GM12875 (cell line): ENCODE data around the gene CELF5.

Experiments
- H3K4me3 ChIP-seq: one replicate; pipeline ENCODE4 v1.5.1; 2011; ENCODE audit warnings: low read depth, low read length, control low read depth
- CTCF ChIP-seq: IDR thresholded peaks from 2 replicates; pipeline ENCODE4 v1.5.1; 2011; ENCODE audit warnings: low read depth, mild to moderate bottlenecking, control low read depth, inconsistent platforms, low read length, moderate library complexity, borderline replicate concordance; ENCODE audit not compliant: insufficient read depth

The CELF5 gene

GRCh38 chr19:3224346-3225168 lies at the start of gene CELF5:
Gene CELF5, plus strand, starts transcription at chr19:3224661. Its CDS starts 79 bp downstream, at chr19:3224740.
- TF ChIP-seq CTCF = peak; percentile 75
- no peak within 1 kb of the TSS for H3K4me3 ChIP-seq

- TF ChIP-seq CTCF = no peak
- no peak overlapping the region for H3K4me3 ChIP-seq
Measured at GRCh38 chr19:3175781-3176714, 48.4 kb upstream of the CELF5 start.

- no peak for TF ChIP-seq CTCF
- H3K4me3 ChIP-seq = peak overlapping the region; percentile 16
Measured at GRCh38 chr19:3176715-3177501, 47.6 kb upstream of the CELF5 start.

GRCh38 chr19:3178377-3178972 lies 46.0 kb upstream of the CELF5 start, which contains the start of gene S1PR4:
Gene S1PR4, plus strand, starts transcription at chr19:3178769. Its CDS starts 24 bp downstream, at chr19:3178793.
- peak; percentile 20; the same call in 1 of the 2 replicates for TF ChIP-seq CTCF
- peak within 1 kb of the TSS; percentile 97 for H3K4me3 ChIP-seq

- H3K4me3 ChIP-seq = peak overlapping the region; percentile 97
- TF ChIP-seq CTCF = no peak
Measured at GRCh38 chr19:3178973-3179738, 45.3 kb upstream of the CELF5 start.
